Left cardiac atrium (tissue), 4 donors: ENCODE measurements around the gene ELAVL1. TPM values are rescaled to one million over a fixed set of nuclear protein-coding genes. Genes with fewer than 3 reads are reported as not detected.
"Not testable (repeated sequence)": the region's sequence is repeated elsewhere in the genome, so short reads cannot be mapped to it uniquely, and the experiment has no call there.

Experiments used
- ATAC-seq, 2 donors: fragments of 200-7000 bp; cut with Tn5 transposase; one replicate each; pipeline ENCODE4 v1.9.1; 2020; ENCODE audit warnings: mild to moderate bottlenecking in 2 of 2, moderate library complexity in 2 of 2
- DNase-seq: peaks from one replicate; pipeline ENCODE4 v3.0.0-alpha.2; 2020
- intact Hi-C, 2 donors: fragments of 100-400 bp; cut with DNase I; formaldehyde crosslinking; loops; one replicate each; pipeline versions ENCODE4 v1.14.1 to v1.15.1; 2022 to 2023
- total RNA-seq, 2 donors: library from RNA; stranded (reverse); fragmentation: NEBNext Ultra II Directional; extraction: Animal tissue kit (Norgen Biotek cat#: 25700); gene quantifications; one replicate each; pipeline ENCODE4 v1.2.1, GENCODE V29; 2021
- donor health status: DM: no; HTN: yes; CAD: no.
- donor health status: DM: no; HTN: yes; CAD: no; lungs with severe emphysema.
- donor health status: DM: yes; HTN: yes; CAD: no.
- donor health status: Dilated cardiomyopathy.

Gene ELAVL1
- total RNA-seq, 2 donors from 2014 or later: 51.6 to 68.3 TPM

- intact Hi-C loops, ATAC-seq, DNase-seq: not testable (repeated sequence)
These were observed 75.4 kb downstream of the ELAVL1 start for GRCh38 chr19:7930030-7930429.

GRCh38 chr19:7928741-7929701 is 76.4 kb downstream of the ELAVL1 start:
- peak; percentile 32 for DNase-seq
- intact Hi-C loops: no loop called here
- ATAC-seq: peak; percentile 4 to 8

- intact Hi-C loops: no loop called here
- DNase-seq (peak; percentile 39), ATAC-seq (peak; percentile 9 to 45)
These were observed 77.1 kb downstream of the ELAVL1 start for GRCh38 chr19:7928334-7928706.

GRCh38 chr19:7927605-7928333 is 77.7 kb downstream of the ELAVL1 start:
- peak; percentile 35 for DNase-seq
- peak in 1 of 2 donors; percentile 3 for ATAC-seq

DNA sequence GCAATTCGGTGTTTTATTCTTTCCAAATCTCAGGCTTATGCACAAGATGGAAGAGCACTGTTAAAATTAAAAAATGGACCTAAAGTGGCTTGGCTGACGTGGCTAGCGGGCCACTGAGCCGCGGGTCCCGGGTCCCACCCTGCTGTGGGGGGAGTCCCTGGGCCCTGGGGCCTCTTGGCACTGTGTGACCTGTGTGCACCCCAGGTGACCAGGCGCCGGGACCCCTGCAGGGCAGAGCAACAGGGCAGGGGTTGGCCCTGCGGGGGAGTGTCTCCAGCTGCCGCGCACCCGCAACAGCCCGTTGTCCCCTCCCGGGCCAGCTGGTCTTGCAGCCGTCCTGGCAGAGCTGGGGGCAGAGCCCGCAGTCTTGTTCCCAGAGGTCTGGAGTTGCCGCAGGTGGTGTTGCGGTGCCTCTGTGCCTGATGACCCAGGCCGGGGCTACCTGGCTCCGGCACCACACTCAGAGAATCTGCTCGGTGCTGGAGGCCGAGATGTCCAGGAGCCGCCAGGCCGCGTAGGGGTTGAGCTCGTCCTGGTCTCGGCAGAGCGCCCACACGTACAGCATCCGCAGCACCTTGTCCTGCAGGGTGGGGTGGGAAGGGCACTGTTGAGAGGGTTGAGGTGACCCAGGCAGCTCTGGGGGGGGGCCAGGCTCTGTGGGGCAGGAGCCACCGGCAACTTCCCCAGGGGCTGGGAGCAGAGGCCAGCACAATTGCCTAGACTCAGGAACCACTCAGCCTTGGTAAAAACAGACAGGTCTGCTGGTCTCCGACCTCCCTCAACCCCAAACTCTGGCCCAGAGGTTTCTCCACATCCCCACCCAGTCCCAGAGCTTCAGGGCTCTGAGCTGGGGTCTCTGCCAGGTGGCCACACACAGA is 78.5 kb downstream of the ELAVL1 start:
- ATAC-seq (no peak), DNase-seq (peak; percentile 39)
- intact Hi-C loops: no loop called here

More at GRCh38 chr19:7927605-7928333, 77.7 kb downstream of the ELAVL1 start:
- intact Hi-C loops: no loop called here

DNA sequence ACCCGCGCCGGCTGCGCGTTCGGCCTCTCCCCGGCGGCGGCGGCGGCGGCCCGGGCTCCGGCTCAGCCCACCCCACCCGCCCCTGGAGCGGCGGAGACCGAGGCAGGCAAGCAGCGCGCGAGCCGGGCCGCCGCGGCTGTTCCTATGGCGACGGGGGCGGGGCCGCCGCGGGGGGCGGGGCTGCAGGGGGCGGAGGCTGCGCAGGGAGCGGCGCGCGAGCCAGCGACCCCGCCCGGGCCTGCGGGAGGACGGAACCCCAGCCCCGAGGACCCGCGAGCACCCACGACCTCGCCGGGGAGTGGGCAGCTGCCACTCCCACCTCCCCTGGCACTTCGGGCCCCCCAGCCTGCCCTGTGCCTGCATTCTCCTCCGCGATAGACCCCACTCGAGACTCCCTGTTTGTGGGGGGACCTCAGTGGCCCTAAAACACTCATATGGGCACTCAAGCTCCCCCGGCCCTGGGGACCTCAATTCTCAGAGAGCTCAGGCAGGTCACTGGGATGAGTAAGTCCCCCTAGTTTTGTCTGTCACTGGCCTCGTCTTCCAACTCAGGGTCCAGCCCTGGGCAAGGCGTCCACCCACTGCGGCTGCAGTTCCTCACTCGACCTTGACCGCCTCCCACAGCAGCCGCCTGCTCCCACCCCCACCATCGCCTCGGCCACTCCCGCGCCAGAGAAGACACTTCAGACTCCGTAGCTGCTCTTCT is 79.3 kb downstream of the ELAVL1 start, which contains the start of gene CTXN1:
Gene CTXN1 (minus strand): TSS at position 115 of the 706 bp plus-strand sequence. CDS start 597 bp downstream, outside the sequence.
- DNase-seq (peak; percentile 77), ATAC-seq (peak; percentile 41 to 53)
- intact Hi-C loops: no loop called here

GRCh38 chr19:7925171-7925851 is 80.1 kb downstream of the ELAVL1 start:
- peak; percentile 80 for DNase-seq
- intact Hi-C loops: no loop called here
- no peak for ATAC-seq

DNA sequence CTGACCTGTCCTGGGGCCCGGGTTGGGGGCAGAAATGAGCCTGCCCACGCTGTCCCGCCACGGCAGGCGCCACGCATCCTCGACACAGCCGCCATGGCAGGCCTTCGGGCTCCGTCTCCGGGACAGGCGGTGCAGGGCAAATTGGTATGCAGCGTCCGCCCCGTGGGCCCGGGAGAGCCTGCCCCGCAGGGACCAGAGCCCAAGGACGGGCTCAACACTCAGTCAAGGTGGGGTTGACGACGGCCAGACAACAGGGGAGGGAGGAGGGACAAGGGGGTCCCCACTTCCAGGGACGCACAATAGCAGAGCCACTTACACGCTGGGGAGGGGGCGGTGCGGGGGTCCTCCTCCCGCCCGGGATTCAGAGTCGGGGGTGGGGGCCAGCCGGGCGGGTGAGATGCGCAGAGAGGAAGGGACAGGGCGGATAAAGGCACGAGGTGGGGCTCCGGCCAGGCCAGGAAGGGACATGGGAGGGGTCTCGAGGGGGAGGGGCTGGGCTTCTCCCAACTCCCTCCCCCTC is 80.7 kb downstream of the ELAVL1 start:
- DNase-seq (no peak), ATAC-seq (no peak)
- intact Hi-C loops: no loop called here

DNA sequence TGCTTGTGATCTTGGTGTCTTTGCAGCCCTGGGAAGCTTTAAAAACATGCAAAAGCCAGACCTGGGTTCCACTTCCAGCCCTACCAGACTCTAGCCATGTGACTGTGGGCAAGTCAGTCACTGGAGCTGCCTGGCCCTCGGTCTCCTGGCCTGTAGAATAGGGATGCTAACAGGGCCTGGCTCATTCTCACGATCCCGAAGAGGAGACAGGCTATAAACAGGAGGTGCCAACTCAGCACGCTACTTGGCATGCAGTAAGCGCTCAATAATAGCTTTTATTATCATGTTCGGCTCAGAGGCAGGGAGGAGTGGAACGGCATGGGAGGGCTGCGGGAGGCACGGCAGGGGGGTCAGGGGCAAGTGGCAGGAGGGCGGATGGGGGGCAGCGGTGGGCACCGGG is 81.2 kb downstream of the ELAVL1 start:
- no peak for ATAC-seq
- intact Hi-C loops: no loop called here
- no peak for DNase-seq

GRCh38 chr19:7923295-7924191 is 81.9 kb downstream of the ELAVL1 start:
- DNase-seq (no peak), ATAC-seq (no peak)
- intact Hi-C loops: no loop called here

- intact Hi-C loops: no loop called here
- DNase-seq (no peak), ATAC-seq (no peak)
These were observed 82.6 kb downstream of the ELAVL1 start for GRCh38 chr19:7922836-7923195.

DNA sequence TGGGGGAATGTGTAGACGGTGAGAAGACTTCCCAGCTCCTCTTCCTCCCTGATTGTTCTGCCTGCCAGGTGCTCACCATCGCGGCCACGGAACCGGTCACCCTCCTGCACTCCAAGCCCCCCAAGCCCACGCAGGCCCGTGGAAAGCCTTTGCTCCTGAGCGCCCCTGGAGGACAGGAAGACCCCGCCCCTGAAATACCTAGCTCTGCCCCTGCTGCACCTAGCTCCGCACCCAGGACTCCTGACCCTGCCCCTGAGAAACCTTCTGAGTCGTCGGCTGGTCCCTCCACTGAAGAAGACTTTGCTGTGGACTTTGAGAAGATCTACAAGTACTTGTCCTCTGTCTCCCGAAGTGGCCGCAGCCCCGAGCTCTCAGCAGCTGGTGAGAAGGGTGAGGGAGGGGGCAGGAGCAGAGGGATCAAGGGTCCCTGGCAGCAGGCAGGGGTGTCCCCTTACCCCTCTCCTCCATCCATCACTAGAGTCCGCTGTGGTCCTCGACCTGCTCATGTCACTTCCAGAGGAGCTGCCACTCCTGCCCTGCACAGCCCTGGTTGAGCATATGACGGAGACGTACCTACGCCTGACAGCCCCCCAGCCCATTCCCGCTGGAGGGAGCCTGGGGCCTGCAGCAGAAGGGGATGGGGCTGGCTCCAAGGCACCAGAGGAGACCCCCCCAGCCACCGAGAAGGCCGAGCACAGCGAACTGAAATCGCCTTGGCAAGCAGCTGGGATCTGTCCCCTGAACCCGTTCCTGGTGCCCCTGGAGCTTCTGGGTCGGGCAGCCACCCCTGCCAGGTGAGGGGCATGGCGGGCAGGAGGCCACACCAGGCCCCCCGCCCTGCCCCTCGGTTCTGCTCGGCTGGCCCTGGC is 83.2 kb downstream of the ELAVL1 start:
- DNase-seq (no peak), ATAC-seq (no peak)
- intact Hi-C loops: no loop called here

DNA sequence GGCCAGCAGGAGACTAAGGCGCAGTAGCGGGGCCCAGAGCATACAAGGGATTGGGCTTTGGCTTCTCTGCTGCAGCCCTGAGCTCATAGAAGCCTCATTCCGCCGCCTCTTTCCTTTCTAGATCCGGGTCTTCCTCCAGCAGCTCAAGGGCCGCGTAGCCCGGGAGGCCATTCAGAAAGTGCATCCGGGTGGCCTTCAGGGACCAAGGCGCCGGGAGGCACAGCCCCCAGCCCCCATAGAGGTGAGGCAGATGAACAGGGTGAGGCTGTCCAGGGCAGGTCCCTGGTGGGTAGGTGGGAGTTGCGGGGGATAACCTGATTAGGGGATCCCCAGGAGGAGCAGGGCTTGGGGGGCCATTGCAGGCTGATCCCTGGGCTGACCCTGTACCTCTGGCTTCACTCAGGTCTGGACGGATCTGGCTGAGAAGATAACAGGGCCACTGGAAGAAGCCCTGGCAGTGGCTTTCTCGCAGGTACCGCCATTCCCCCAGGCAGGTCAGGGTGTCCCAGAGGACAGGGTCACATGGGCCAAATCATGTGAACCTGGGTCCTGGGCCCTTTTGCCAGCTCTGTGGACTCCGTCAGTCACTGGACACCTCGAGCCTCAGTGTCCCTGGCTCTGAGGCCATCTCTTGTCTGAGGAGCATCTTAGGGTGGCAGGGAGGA is 84.0 kb downstream of the ELAVL1 start:
- no peak for ATAC-seq
- DNase-seq: no peak
- intact Hi-C loops: no loop called here

GRCh38 chr19:7920519-7921301 is 84.7 kb downstream of the ELAVL1 start:
- ATAC-seq: peak; percentile 88
- intact Hi-C loops: no loop called here
- peak; percentile 100 for DNase-seq
